GM12878 (cell line): Measurements from ENCODE around the gene MACROD2. TPM values are rescaled to one million over a fixed set of nuclear protein-coding genes. Genes with fewer than 3 reads are reported as not detected.

Experiments used
- ATAC-seq: fragments of 200-7000 bp; cut with Tn5 transposase; 3 replicates; pipeline ENCODE4 v1.9.1; 2020; ENCODE audit warnings: mild to moderate bottlenecking, moderate library complexity
- BruUV-seq: library from RNA; stranded (reverse); fragments of 400-500 nt; replicated peaks from 2 replicates; lab custom pipeline; 2021; lab: Mats Ljungman, UMichigan
- CTCF ChIA-PET: fragments of 300-600 bp; sonication (Branson Sonifier 250); formaldehyde crosslinking; extraction: SDS; loops from one replicate; lab custom pipeline; 2021; ENCODE audit warnings: inconsistent platforms; lab: Yijun Ruan, JAX
- POLR2A ChIA-PET: fragments of 350-600 bp; formaldehyde crosslinking; extraction: SDS; loops from one replicate; lab custom pipeline; 2021; ENCODE audit warnings: inconsistent platforms; lab: Charles Lee
- RAD21 ChIA-PET: fragments of 300-600 bp; sonication (Branson Sonifier 250); formaldehyde crosslinking; loops from one replicate; lab custom pipeline; 2023; ENCODE audit warnings: antibody characterized with exemption; ENCODE audit not compliant: unreplicated experiment; lab: Charles Lee
- SMC1A ChIA-PET: fragments of 300-600 bp; sonication (Branson Sonifier 250); formaldehyde crosslinking; loops from one replicate; lab custom pipeline; 2023; ENCODE audit not compliant: unreplicated experiment, uncharacterized antibody; lab: Charles Lee
- DNase-seq: peaks from one replicate; pipeline ENCODE4 v3.0.0-alpha.2; 2011; ENCODE audit warnings: low read depth, low spot score
- FAIRE-seq: peaks from 3 replicates; lab custom pipeline; 2011; peaks lifted over from hg19 to GRCh38; lab: Jason Lieb, UNC
- H2AFZ ChIP-seq: 2 replicates; pipeline ENCODE4 v1.6.0; 2011; ENCODE audit warnings: low read depth, low read length, control low read depth; ENCODE audit not compliant: control insufficient read depth
- H3K27ac ChIP-seq: 2 replicates; pipeline ENCODE4 v1.5.1; 2011; ENCODE audit warnings: control low read depth; ENCODE audit not compliant: control insufficient read depth, insufficient read depth
- H3K27me3 ChIP-seq, 2 experiments: replicated peaks in 1 of 2; 2 replicates each; pipeline versions ENCODE4 v1.6.0 to v1.6.1; 2011; ENCODE audit warnings: low read length in 1 of 2; ENCODE audit not compliant: control insufficient read depth in 2 of 2, insufficient read depth in 2 of 2
- H3K36me3 ChIP-seq, 2 experiments: 2 replicates each; pipeline ENCODE4 v1.5.1; 2011; ENCODE audit warnings: low read length in 1 of 2; ENCODE audit not compliant: control insufficient read depth in 2 of 2, insufficient read depth in 2 of 2
- H3K4me1 ChIP-seq: 2 replicates; pipeline ENCODE4 v1.6.1; 2011; ENCODE audit warnings: mild to moderate bottlenecking, low read length, moderate library complexity, mixed read lengths; ENCODE audit not compliant: control insufficient read depth, insufficient read depth
- H3K4me2 ChIP-seq: 2 replicates; pipeline ENCODE4 v1.6.0; 2011; ENCODE audit warnings: control low read depth; ENCODE audit not compliant: control insufficient read depth, insufficient read depth
- H3K4me3 ChIP-seq: fragments of 200-600 bp; sonication (generic); 2 replicates; pipeline ENCODE4 v1.5.1; 2016
- H3K79me2 ChIP-seq: 2 replicates; pipeline ENCODE4 v1.6.0; 2011; ENCODE audit warnings: low read length; ENCODE audit not compliant: control insufficient read depth, insufficient read depth
- H3K9ac ChIP-seq: 2 replicates; pipeline ENCODE4 v1.8.0; 2011; ENCODE audit warnings: low read length, control low read depth, mixed read lengths; ENCODE audit not compliant: control insufficient read depth, insufficient read depth
- H3K9me3 ChIP-seq: replicated peaks from 3 replicates; pipeline ENCODE4 v1.5.1; 2011; ENCODE audit warnings: mild to moderate bottlenecking, low read length; ENCODE audit not compliant: control insufficient read depth, insufficient read depth
- H4K20me1 ChIP-seq: 2 replicates; pipeline ENCODE4 v1.6.0; 2011; ENCODE audit not compliant: control insufficient read depth, insufficient read depth
- ELK1 ChIP-seq: IDR thresholded peaks from 2 replicates; pipeline ENCODE4 v1.6.1; 2012; ENCODE audit warnings: low read depth, low read length, improper control_type of control experiment
- HDAC2 ChIP-seq: fragments of 200-600 bp; sonication (generic); IDR thresholded peaks from 2 replicates; pipeline ENCODE4 v1.6.1; 2017
- MTA3 ChIP-seq: IDR thresholded peaks from 2 replicates; pipeline ENCODE4 v1.6.1; 2012; ENCODE audit warnings: low read length, inconsistent platforms, borderline replicate concordance
- PBX3 ChIP-seq: IDR thresholded peaks from 2 replicates; pipeline ENCODE4 v1.6.1; 2011; ENCODE audit warnings: mild to moderate bottlenecking, low read depth, low read length, moderate library complexity; ENCODE audit not compliant: insufficient replicate concordance
- WGBS: methylation state at CpG from one replicate; pipeline ENCODE4 v1.1.6; 2016; ENCODE audit warnings: low lambda C conversion rate; ENCODE audit not compliant: insufficient replicate concordance, insufficient coverage; ENCODE audit errors: missing lambda C conversion rate; 5-methylcytosine and 5-hydroxymethylcytosine counted together
- in situ Hi-C: fragments of 300-500 bp; cut with MboI; formaldehyde crosslinking; loops from 9 replicates; pipeline ENCODE4 v1.14.3; 2018; ENCODE audit warnings: mixed read lengths
- intact Hi-C: fragments of 100-400 bp; cut with micrococcal nuclease; formaldehyde crosslinking; loops from one replicate; pipeline ENCODE4 v1.14.2; 2022; ENCODE audit not compliant: unreplicated experiment
- polyA plus RNA-seq, 11 experiments: library from polyadenylated mRNA; depleted of rRNA in 4 of 11; unstranded in 6 of 11; stranded (reverse) in 5 of 11; fragments of >200 nt; fragmentation: Nextera tagmentation in 4 of 11; fragmentation: Illumina TruSeq in 1 of 11; extraction: Ambion mirVana in 4 of 11; extraction: Trizol in 1 of 11; gene quantifications; 1 replicate in 1 of 11; 2 replicates in 10 of 11; pipeline versions ENCODE4 v1.2.1 to v1.2.3, GENCODE V29; 2011 to 2016; ENCODE audit warnings: inconsistent platforms in 2 of 11, missing spikeins in 2 of 11, low read depth in 1 of 11
- total RNA-seq, 4 experiments: library from RNA; depleted of rRNA in 3 of 4; stranded (reverse); fragments of >200 nt in 3 of 4; fragmentation: Illumina TruSeq in 1 of 4; extraction: Trizol in 1 of 4; gene quantifications; 2 replicates each; pipeline versions ENCODE4 v1.2.1 to v1.2.3, GENCODE V29; 2013 to 2021

The MACROD2 gene
- total and polyA plus RNA-seq, 10 of the 15 experiments (the other 5 are each of a cell fraction or from before 2014, with no cell fraction given) = 1.1 to 21.5 (median 2.2) TPM

- in situ Hi-C loops = no loop called here
- SMC1A ChIA-PET = no interaction called here
- H3K4me3 ChIP-seq = no peak overlapping the region
Observed at GRCh38 chr20:14418376-14418775, 423.1 kb downstream of the MACROD2 start.

More at GRCh38 chr20:14418376-14418775, 423.1 kb downstream of the MACROD2 start:
- ATAC-seq (no peak), FAIRE-seq (no peak), DNase-seq (no peak)
- ChIA-PET CTCF (interaction anchor here (0.5 kb wide), 1 partner anchor 9 kb away, joined by 3 read pairs; no protein-coding TSS in a partner anchor), RAD21 (no interaction called here)
- Histone ChIP-seq H3K79me2 (no peaks in the 10 kb centered on the region), H4K20me1 (no peaks in the 10 kb centered on the region), H3K9me3 (no peaks in the 10 kb centered on the region), H3K36me3 (no peaks in the 10 kb centered on the region), H3K27ac (no peak overlapping the region), H3K9ac (no peak overlapping the region), H3K4me2 (no peak overlapping the region), H3K4me1 (no peaks in the 10 kb centered on the region), H3K27me3 (no peaks in the 10 kb centered on the region), H2AFZ (no peak overlapping the region)
- intact Hi-C loops = no loop called here
- WGBS = 45% methylated on average over 2 of the region's 2 CpGs
- TF ChIP-seq ELK1 (no peak), HDAC2 (no peak), PBX3 (no peak), MTA3 (no peak)
- TF ChIP-seq, all 136 proteins: peak for 0
- POLR2A ChIA-PET = no interaction called here
- no TSS peak for BruUV-seq
